Uterus (tissue), 4 donors: Measurements from ENCODE around the gene SERPINE3. TPM values are rescaled to one million over a fixed set of nuclear protein-coding genes. Genes with fewer than 3 reads are reported as not detected.

Experiments used
- DNase-seq, 2 donors: peaks; one replicate each; pipeline ENCODE4 v3.0.0-alpha.2; 2019 to 2020
- H3K27ac ChIP-seq, 2 donors: fragments of 200-600 bp; sonication (generic); 1 replicate in 1 of 2; 2 replicates in 1 of 2; pipeline ENCODE4 v1.5.1; 2016 to 2018
- H3K27me3 ChIP-seq, 2 donors: fragments of 200-600 bp; sonication (generic); one replicate each; pipeline ENCODE4 v1.5.1; 2018 to 2019; ENCODE audit warnings: control low read depth in 1 of 2
- H3K36me3 ChIP-seq, 2 donors: fragments of 200-600 bp; sonication (generic); one replicate each; pipeline ENCODE4 v1.5.1; 2019; ENCODE audit warnings: control low read depth in 1 of 2
- H3K4me1 ChIP-seq, 2 donors: fragments of 200-600 bp; sonication (generic); one replicate each; pipeline ENCODE4 v1.5.1; 2018 to 2019; ENCODE audit warnings: control low read depth in 1 of 2
- H3K4me3 ChIP-seq, 2 donors: fragments of 200-600 bp; sonication (generic); 1 replicate in 1 of 2; 2 replicates in 1 of 2; pipeline ENCODE4 v1.5.1; 2018 to 2019; ENCODE audit warnings: mild to moderate bottlenecking in 1 of 2
- H3K9me3 ChIP-seq, 2 donors: fragments of 200-600 bp; sonication (generic); one replicate each; pipeline ENCODE4 v1.5.1; 2019; ENCODE audit warnings: control low read depth in 1 of 2
- CTCF ChIP-seq, 4 experiments: fragments of 200-600 bp in 2 of 4; fragments of 450-650 bp in 2 of 4; sonication (generic) in 2 of 4; IDR thresholded peaks; one replicate each; pipeline ENCODE4 v1.5.1; 2016 to 2019; ENCODE audit warnings: antibody characterized with exemption in 4 of 4, mild to moderate bottlenecking in 2 of 4, moderate library complexity in 1 of 4
- POLR2A ChIP-seq, 2 donors: fragments of 450-650 bp; IDR thresholded peaks; one replicate each; pipeline ENCODE4 v1.6.1; 2016; ENCODE audit warnings: antibody characterized with exemption in 2 of 2, mild to moderate bottlenecking in 1 of 2, moderate library complexity in 1 of 2
- intact Hi-C: fragments of 100-400 bp; cut with DNase I; formaldehyde crosslinking; loops from one replicate; pipeline ENCODE4 v1.15.1; 2023; ENCODE audit warnings: low total_unique reads
- total RNA-seq, 4 donors: library from RNA; depleted of rRNA in 3 of 4; stranded (reverse); fragments of >200 nt in 3 of 4; gene quantifications; one replicate each; pipeline versions ENCODE4 v1.1.0 to v1.2.4, GENCODE V29; 2014 to 2023
- donor health status: DM: yes; HTN: yes; CAD: no.

Gene SERPINE3
- total RNA-seq, 4 donors from 2014 or later = 0.14 TPM; not detected in 3

GRCh38 chr13:51346397-51346796, 6.9 kb downstream of the SERPINE3 start:
- intact Hi-C loops = no loop called here
- no peaks in the 10 kb centered on the region for H3K9me3 ChIP-seq
- TF ChIP-seq CTCF (IDR thresholded peaks at IDR 0.05) = no peak
- TF ChIP-seq POLR2A (IDR thresholded peaks at IDR 0.05) = no peak

GRCh38 chr13:51347099-51347498, 7.6 kb downstream of the SERPINE3 start:
- Histone ChIP-seq H3K9me3 (no peaks in the 10 kb centered on the region), H3K27ac (no peak overlapping the region), H3K4me3 (no peak overlapping the region), H3K36me3 (no peaks in the 10 kb centered on the region), H3K27me3 (no peaks in the 10 kb centered on the region), H3K4me1 (no peaks in the 10 kb centered on the region)
- TF ChIP-seq CTCF (IDR thresholded peaks at IDR 0.05) (no peak), POLR2A (IDR thresholded peaks at IDR 0.05) (no peak)
- intact Hi-C loops = no loop called here
- no peak for DNase-seq

More at GRCh38 chr13:51346397-51346796, 6.9 kb downstream of the SERPINE3 start:
- Histone ChIP-seq H3K4me1 (no peaks in the 10 kb centered on the region), H3K27me3 (no peaks in the 10 kb centered on the region), H3K27ac (no peak overlapping the region), H3K4me3 (no peak overlapping the region), H3K36me3 (no peaks in the 10 kb centered on the region)
- DNase-seq = no peak

GRCh38 chr13:51348069-51348967, 8.8 kb downstream of the SERPINE3 start:
- Histone ChIP-seq H3K9me3 (no peaks in the 10 kb centered on the region), H3K4me3 (no peak overlapping the region), H3K27ac (no peak overlapping the region), H3K36me3 (no peaks in the 10 kb centered on the region), H3K27me3 (no peaks in the 10 kb centered on the region), H3K4me1 (no peaks in the 10 kb centered on the region)
- no peak for DNase-seq
- no peak for TF ChIP-seq CTCF (IDR thresholded peaks at IDR 0.05)
- no peak for TF ChIP-seq POLR2A (IDR thresholded peaks at IDR 0.05)
- intact Hi-C loops = no loop called here

GRCh38 chr13:51349016-51349415, 9.5 kb downstream of the SERPINE3 start:
- no peak for TF ChIP-seq CTCF (IDR thresholded peaks at IDR 0.05)
- TF ChIP-seq POLR2A (IDR thresholded peaks at IDR 0.05) = no peak
- Histone ChIP-seq H3K4me1 (no peaks in the 10 kb centered on the region), H3K9me3 (no peaks in the 10 kb centered on the region), H3K27ac (no peak overlapping the region), H3K36me3 (no peaks in the 10 kb centered on the region), H3K27me3 (no peaks in the 10 kb centered on the region), H3K4me3 (no peak overlapping the region)
- intact Hi-C loops = no loop called here
- DNase-seq = no peak

- H3K36me3 ChIP-seq = no peaks in the 10 kb centered on the region
- no peaks in the 10 kb centered on the region for H3K4me1 ChIP-seq
- no peaks in the 10 kb centered on the region for H3K9me3 ChIP-seq
- H3K27ac ChIP-seq = no peak overlapping the region
- no peak for DNase-seq
- intact Hi-C loops = no loop called here
- H3K27me3 ChIP-seq = no peaks in the 10 kb centered on the region
- H3K4me3 ChIP-seq = no peak overlapping the region
- no peak for TF ChIP-seq CTCF (IDR thresholded peaks at IDR 0.05)
- no peak for TF ChIP-seq POLR2A (IDR thresholded peaks at IDR 0.05)
Observed at GRCh38 chr13:51355217-51355616, 15.7 kb downstream of the SERPINE3 start.
